Suppressor macrophage (primary cell): ENCODE results near the gene JDP2.

ENCODE experiments used
- DNase-seq, 4 experiments: peaks; one replicate each; pipeline ENCODE4 v3.0.0-alpha.2; 2020 to 2022

The JDP2 gene

DNA sequence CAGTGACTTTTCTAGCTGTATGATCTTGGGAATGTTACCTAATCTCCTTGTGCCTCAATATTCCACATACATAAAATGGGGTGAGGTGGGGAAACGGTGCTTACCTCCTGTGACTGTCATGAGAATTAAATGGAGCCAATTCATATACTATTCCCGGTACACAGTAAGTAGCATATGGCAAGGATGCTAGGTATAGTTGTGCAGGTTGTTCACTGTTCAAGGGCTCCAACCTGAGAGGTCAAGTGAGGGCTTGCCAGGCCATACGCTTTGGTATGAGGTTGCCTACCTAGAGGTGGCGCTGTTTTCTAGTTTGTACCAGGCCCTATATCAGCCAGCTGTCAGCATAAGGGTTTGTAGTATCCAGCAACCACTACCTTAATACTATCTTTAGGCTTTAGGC lies 90.8 kb downstream of the JDP2 start:
- peak; percentile 44 to 66 (median 53) for DNase-seq

DNA sequence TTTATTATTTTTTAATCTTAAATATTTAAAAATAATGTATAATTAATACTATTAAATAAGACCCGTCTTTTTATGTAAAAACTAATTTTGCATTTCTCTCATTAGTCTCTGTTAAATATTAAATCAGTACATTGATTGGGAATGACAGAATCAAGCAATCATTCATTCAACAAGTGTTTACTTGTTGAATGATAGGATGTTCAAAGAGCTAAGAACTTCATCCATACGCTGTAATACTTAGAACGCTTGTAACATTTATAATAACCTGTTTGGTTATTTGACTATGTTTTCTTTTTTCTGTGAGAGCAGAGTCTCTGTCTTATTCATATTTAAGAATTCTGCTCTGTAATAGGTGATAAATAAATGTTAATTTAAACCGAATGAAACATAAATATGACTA lies 91.6 kb downstream of the JDP2 start:
- no peak for DNase-seq

DNA sequence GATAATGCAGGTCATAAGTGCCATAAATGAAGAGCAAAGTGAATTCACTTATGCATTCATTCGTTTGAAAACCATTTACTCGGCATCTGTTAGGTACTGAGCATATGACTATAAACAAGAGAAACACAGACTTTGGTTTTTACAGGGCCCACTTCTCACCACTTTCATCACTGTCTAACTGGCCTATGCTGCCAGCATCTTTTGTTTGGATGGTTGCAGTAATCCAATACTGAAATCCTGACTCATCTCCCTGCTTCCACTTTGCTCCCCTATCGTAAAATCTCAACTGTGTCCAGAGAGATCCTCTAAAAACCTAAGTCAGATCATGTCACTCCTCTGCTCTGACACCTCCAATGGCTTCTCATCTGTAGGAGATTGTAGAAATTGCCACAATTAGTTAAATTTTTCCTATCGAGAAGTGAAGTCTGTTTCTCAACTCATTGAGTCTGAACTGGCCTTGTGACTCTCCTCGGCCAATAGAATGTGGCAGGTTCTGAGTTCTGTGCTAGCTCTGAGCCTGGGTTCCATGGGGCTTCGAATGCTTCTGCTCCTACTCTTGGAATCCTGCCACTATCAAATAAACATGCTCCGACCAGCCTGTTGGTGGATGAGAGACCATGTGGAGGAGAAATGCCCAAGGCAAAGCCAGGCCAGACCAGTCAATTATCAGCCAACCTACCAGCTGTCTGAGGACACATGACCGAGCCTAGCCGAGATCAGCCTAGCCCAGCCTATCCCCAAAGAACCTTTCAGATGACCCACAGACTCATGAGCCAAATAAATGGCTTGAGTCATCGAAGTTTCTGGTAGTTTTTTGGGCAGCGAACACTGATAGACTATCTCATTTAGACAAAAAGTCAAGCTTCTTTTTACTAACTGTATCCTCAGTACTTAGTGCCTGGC lies 92.3 kb downstream of the JDP2 start:
- DNase-seq: peak in 1 of 4 experiments; percentile 14

DNA sequence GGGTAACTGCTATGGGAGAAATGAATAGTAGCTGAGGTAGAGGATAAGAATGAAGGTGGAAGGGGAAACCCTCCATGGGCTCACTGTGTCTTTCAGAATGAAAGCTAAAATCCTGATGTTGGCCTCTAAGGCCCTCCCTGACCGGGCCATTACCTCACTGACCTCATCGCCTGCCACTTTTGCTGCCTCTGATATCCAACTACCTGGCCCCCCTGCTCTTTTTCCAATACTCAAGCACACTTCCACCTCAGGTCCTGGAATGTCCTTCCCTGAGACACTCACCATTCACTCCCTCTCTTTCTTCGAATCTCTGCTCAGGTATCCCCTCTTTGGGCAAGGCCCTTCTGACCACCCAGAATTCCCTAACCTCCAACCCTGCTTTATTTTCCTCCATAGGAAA lies 93.0 kb downstream of the JDP2 start:
- DNase-seq: no peak

DNA sequence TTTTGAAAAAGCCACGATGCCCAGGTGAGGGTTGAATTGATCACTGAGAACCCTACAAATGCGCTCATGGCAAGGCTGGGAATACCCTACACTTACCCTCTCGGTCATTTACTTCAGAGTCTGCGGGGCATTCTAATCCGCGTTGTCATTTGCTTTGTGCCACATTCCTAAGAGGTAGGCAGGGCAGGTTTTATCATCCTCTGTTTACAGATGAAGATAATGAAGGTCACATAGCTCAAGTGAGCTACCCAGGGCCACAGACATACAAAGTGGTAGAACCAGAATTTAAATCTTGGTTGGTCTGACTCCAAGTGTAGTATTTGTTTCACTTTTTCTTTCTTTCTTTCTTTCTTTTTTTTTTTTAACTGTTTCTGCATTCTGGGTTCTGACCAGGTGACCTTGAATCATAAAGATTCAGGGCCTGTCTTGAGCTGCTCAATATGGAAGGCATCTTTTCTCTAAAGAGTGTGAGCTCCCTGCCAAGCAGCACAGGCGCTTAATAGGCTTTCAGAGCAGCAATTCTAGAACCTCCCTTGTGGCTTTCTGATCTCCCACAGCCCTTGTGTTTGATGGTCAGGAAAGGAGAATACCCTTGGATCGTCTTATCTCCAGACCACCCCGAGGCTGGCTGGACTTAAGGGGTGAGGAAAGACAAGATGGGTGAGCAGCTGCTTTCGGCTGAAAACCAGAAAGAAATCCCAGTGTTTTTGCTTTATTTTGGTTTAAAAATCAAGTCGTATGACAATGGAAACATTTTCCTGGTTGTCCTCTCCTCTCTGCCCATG lies 93.8 kb downstream of the JDP2 start:
- no peak for DNase-seq

DNA sequence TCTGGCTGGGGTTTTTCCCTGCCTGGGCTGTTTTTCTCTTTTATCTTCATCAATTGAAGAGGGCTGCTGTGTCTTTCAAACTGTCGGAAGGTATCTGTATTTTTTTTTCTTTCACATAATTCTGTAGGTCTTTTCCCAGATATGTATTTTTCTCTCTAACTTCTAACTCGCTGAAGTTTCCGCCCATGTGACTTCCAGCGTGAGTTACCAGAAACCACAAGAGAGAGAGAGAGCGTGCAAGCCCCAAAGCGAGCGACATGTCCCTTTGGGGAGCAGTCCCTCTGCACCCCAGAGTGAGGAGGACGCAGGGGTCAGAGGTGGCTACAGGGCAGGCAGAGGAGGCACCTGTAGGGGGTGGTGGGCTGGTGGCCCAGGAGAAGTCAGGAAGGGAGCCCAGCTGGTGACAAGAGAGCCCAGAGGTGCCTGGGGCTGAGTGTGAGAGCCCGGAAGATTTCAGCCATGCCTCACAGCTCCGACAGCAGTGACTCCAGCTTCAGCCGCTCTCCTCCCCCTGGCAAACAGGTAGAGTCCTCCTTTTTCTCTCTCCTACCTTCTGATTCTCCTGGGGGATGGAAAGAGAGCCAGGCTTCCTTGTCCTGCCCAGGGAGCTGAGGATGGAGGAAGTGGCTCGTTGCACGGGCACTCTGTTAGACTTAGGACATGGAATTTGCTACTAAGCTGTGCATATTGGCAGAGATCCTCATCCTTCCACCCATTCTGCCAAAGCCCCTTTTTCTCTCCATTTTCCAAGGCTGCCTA lies 94.6 kb downstream of the JDP2 start, which contains the start of gene BATF:
Gene BATF, plus strand, starts transcription at position 246 of the 759 bp plus-strand sequence. Its CDS starts 214 bp downstream, at position 460.
- peak; percentile 30 to 72 (median 64) for DNase-seq

DNA sequence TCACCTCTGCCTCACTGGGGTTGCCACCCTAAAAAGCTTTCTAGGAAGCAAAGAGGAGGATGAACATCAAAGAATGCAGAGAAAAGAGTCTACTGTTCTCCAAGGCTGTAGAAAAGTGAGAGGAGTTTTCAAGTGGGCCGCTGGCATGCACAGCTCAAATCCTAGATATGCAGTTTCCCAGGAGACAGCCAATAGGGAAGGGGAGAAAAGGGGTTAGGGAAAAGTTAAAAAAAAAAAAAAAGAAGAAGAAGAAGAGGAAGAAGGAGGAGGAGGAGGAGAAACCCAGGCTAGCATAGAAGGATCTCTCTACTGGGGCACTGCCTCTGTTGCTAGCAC lies 95.1 kb downstream of the JDP2 start:
- DNase-seq: peak in 1 of 4 experiments; percentile 7
